IMR-90 (cell line): ENCODE measurements around the gene ELMO1. TPM values are rescaled to one million over a fixed set of nuclear protein-coding genes. Genes with fewer than 3 reads are reported as not detected.
A peak's percentile ranks its signal among the peaks of the same experiment; 100 is the strongest.

ENCODE experiments used
- ATAC-seq: fragments of 200-7000 bp; cut with Tn5 transposase; 2 replicates; pipeline ENCODE4 v1.9.1; 2020; ENCODE audit warnings: low read depth, mild to moderate bottlenecking, moderate library complexity
- BruUV-seq: library from RNA; stranded (reverse); fragments of 400-500 nt; replicated peaks from 2 replicates; lab custom pipeline; 2021; lab: Mats Ljungman, UMichigan
- CTCF ChIA-PET: fragments of 300-600 bp; formaldehyde crosslinking; extraction: SDS; loops from one replicate; lab custom pipeline; 2021; ENCODE audit warnings: antibody characterized with exemption; lab: Yijun Ruan, JAX
- POLR2A ChIA-PET: fragments of 300-600 bp; sonication (Branson Sonifier 250); formaldehyde crosslinking; loops from one replicate; lab custom pipeline; 2022; ENCODE audit warnings: antibody characterized with exemption; ENCODE audit not compliant: unreplicated experiment; lab: Charles Lee
- DNase-seq: peaks from one replicate; pipeline ENCODE4 v3.0.0; 2013
- H2AFZ ChIP-seq: replicated peaks from 2 replicates; pipeline ENCODE3; 2013; ENCODE audit warnings: low read length, mild to moderate bottlenecking; ENCODE audit not compliant: poor library complexity
- H2AK5ac ChIP-seq: 2 replicates; pipeline ENCODE4 v1.6.1; 2013; ENCODE audit warnings: low read depth, low read length, inconsistent platforms
- H2AK9ac ChIP-seq: replicated peaks from 2 replicates; pipeline ENCODE3; 2013; ENCODE audit warnings: mild to moderate bottlenecking, low read depth, low read length, moderate library complexity; ENCODE audit not compliant: poor library complexity
- H2BK120ac ChIP-seq: 2 replicates; pipeline ENCODE4 v1.6.1; 2013; ENCODE audit warnings: low read depth, low read length, inconsistent platforms
- H2BK15ac ChIP-seq: 3 replicates; pipeline ENCODE4 v1.6.1; 2013; ENCODE audit warnings: low read depth, low read length, inconsistent platforms
- H2BK20ac ChIP-seq: 2 replicates; pipeline ENCODE4 v1.6.1; 2013; ENCODE audit warnings: low read depth, mild to moderate bottlenecking, inconsistent platforms, low read length, moderate library complexity
- H2BK5ac ChIP-seq: 2 replicates; pipeline ENCODE4 v1.6.1; 2013; ENCODE audit warnings: mild to moderate bottlenecking, low read depth, low read length, inconsistent platforms; ENCODE audit not compliant: poor library complexity, severe bottlenecking
- H3K14ac ChIP-seq: replicated peaks from 2 replicates; pipeline ENCODE4 v1.6.1; 2013; ENCODE audit warnings: low read depth, low read length, inconsistent platforms
- H3K18ac ChIP-seq: 2 replicates; pipeline ENCODE4 v1.6.1; 2013; ENCODE audit warnings: low read depth, low read length, control low read depth
- H3K23ac ChIP-seq: 2 replicates; pipeline ENCODE4 v1.6.1; 2013; ENCODE audit warnings: low read depth, low read length, inconsistent platforms
- H3K27ac ChIP-seq: 2 replicates; pipeline ENCODE4 v1.5.1; 2013; ENCODE audit warnings: mild to moderate bottlenecking, control low read depth, low read length; ENCODE audit not compliant: insufficient read depth
- H3K27me3 ChIP-seq: 2 replicates; pipeline ENCODE4 v1.6.1; 2013; ENCODE audit warnings: low read length; ENCODE audit not compliant: control insufficient read depth, insufficient read depth
- H3K36me3 ChIP-seq: 2 replicates; pipeline ENCODE4 v1.6.1; 2013; ENCODE audit warnings: low read length, mixed read lengths; ENCODE audit not compliant: control insufficient read depth, insufficient read depth
- H3K4ac ChIP-seq: 2 replicates; pipeline ENCODE4 v1.6.1; 2013; ENCODE audit warnings: low read depth, low read length, inconsistent platforms
- H3K4me1 ChIP-seq: 2 replicates; pipeline ENCODE4 v1.6.1; 2013; ENCODE audit warnings: low read length, mixed read lengths; ENCODE audit not compliant: control insufficient read depth, insufficient read depth
- H3K4me2 ChIP-seq: 2 replicates; pipeline ENCODE4 v1.6.1; 2013; ENCODE audit warnings: low read depth, mild to moderate bottlenecking, control low read depth, low read length, moderate library complexity
- H3K4me3 ChIP-seq: 2 replicates; pipeline ENCODE4 v1.5.1; 2013; ENCODE audit warnings: low read depth, mild to moderate bottlenecking, control low read depth, low read length, moderate library complexity; ENCODE audit not compliant: insufficient read depth
- H3K56ac ChIP-seq: 2 replicates; pipeline ENCODE4 v1.6.1; 2013; ENCODE audit warnings: low read length, inconsistent platforms; ENCODE audit not compliant: insufficient read depth; ENCODE audit errors: extremely low read depth
- H3K79me1 ChIP-seq, 2 experiments: 2 replicates each; pipeline ENCODE4 v1.6.1; 2013; ENCODE audit warnings: low read length in 2 of 2, inconsistent platforms in 1 of 2, low read depth in 1 of 2
- H3K9ac ChIP-seq: 2 replicates; pipeline ENCODE4 v1.6.1; 2013; ENCODE audit warnings: low read depth, low read length, control low read depth
- H3K9me1 ChIP-seq: 2 replicates; pipeline ENCODE4 v1.6.1; 2013; ENCODE audit warnings: low read length, inconsistent platforms; ENCODE audit not compliant: insufficient read depth
- H3K9me3 ChIP-seq: 2 replicates; pipeline ENCODE4 v1.6.1; 2013; ENCODE audit warnings: low read length; ENCODE audit not compliant: control insufficient read depth, insufficient read depth
- H4K20me1 ChIP-seq: 2 replicates; pipeline ENCODE4 v1.6.1; 2013; ENCODE audit warnings: low read length, inconsistent platforms; ENCODE audit not compliant: insufficient read depth
- H4K5ac ChIP-seq: 2 replicates; pipeline ENCODE4 v1.6.1; 2013; ENCODE audit warnings: mild to moderate bottlenecking, low read depth, low read length, control low read depth
- H4K8ac ChIP-seq, 2 experiments: 2 replicates each; pipeline ENCODE4 v1.6.1; 2013; ENCODE audit warnings: low read depth in 2 of 2, low read length in 2 of 2, control low read depth in 1 of 2, inconsistent platforms in 1 of 2
- H4K91ac ChIP-seq: 2 replicates; pipeline ENCODE4 v1.6.1; 2013; ENCODE audit warnings: low read depth, low read length, inconsistent platforms; ENCODE audit not compliant: insufficient read depth
- BHLHE40 ChIP-seq: fragments of 150-350 bp; IDR thresholded peaks from 2 replicates; pipeline ENCODE4 v1.6.1; 2016; ENCODE audit warnings: mild to moderate bottlenecking, low read depth, low read length
- CEBPB ChIP-seq: IDR thresholded peaks from 2 replicates; pipeline ENCODE4 v1.6.1; 2012; ENCODE audit warnings: low read depth, low read length, improper control_type of control experiment
- USF2 ChIP-seq: fragments of 150-350 bp; IDR thresholded peaks from 2 replicates; pipeline ENCODE4 v1.6.1; 2017; ENCODE audit warnings: mild to moderate bottlenecking, antibody characterized with exemption, low read length, low read depth
- WGBS, 2 experiments: methylation state at CpG; one replicate each; pipeline versions ENCODE4 v1.1.5 to v1.1.7; 2013; ENCODE audit warnings: missing lambda C conversion rate in 2 of 2; ENCODE audit not compliant: insufficient read length in 1 of 2; ENCODE audit errors: extremely low coverage in 2 of 2; 5-methylcytosine and 5-hydroxymethylcytosine counted together
- dilution Hi-C: fragments of 300-500 bp; cut with HindIII; formaldehyde crosslinking; loops from one replicate; pipeline ENCODE4 v1.14.3; 2018; ENCODE audit warnings: low sequenced_read_pairs; ENCODE audit not compliant: unreplicated experiment
- in situ Hi-C: fragments of 300-500 bp; cut with MboI; formaldehyde crosslinking; loops from 3 replicates; pipeline ENCODE4 v1.14.3; 2019; ENCODE audit warnings: low sequenced_read_pairs, inconsistent platforms, mixed read lengths
- intact Hi-C: fragments of 100-400 bp; cut with micrococcal nuclease; formaldehyde crosslinking; loops from 2 replicates; pipeline ENCODE4 v1.10.0; 2022
- polyA plus RNA-seq, 3 experiments: library from polyadenylated mRNA; depleted of rRNA; stranded (reverse); fragments of >200 nt; gene quantifications; 2 replicates each; pipeline ENCODE4 v1.2.3, GENCODE V29; 2012; ENCODE audit warnings: low replicate concordance in 1 of 3
- total RNA-seq: library from RNA; depleted of rRNA; stranded (reverse); fragments of >200 nt; gene quantifications from 2 replicates; pipeline ENCODE4 v1.2.3, GENCODE V29; 2012

ELMO1 gene
- total and polyA plus RNA-seq, 2 of the 4 experiments (the other 2 are of a cell fraction), result 0.03 TPM; not detected in 1

GRCh38 chr7:37040330-37040729 is 408.3 kb downstream of the ELMO1 start:
- H3K9ac ChIP-seq, result no peak overlapping the region
- H3K4ac ChIP-seq, result peak overlapping the region; percentile 71
- no peak overlapping the region for H3K23ac ChIP-seq
- in situ Hi-C loops, result no loop called here
- H4K8ac ChIP-seq, result no peak overlapping the region
- H3K9me1 ChIP-seq, result no peaks in the 10 kb centered on the region; the same call in 1 of the 2 replicates
- H3K79me1 ChIP-seq, result no peaks in the 10 kb centered on the region
- H2BK5ac ChIP-seq, result peak overlapping the region; percentile 1
- H3K36me3 ChIP-seq, result no peaks in the 10 kb centered on the region
- POLR2A ChIA-PET, result no interaction called here
- H3K18ac ChIP-seq, result no peak overlapping the region
- H2AFZ ChIP-seq, result no peak overlapping the region
- H2AK9ac ChIP-seq, result no peak overlapping the region
- BruUV-seq, result no TSS peak
- H3K56ac ChIP-seq, result no peak overlapping the region
- TF ChIP-seq BHLHE40, result peak; percentile 90; the same call in 1 of the 2 replicates
- no peak for TF ChIP-seq USF2
- TF ChIP-seq CEBPB, result peak; percentile 39; the same call in 1 of the 2 replicates
- no peak overlapping the region for H3K14ac ChIP-seq
- no peak overlapping the region for H2AK5ac ChIP-seq
- H3K4me3 ChIP-seq, result no peak overlapping the region
- H2BK15ac ChIP-seq, result no peak overlapping the region
- peak overlapping the region; percentile 71; the same call in 1 of the 2 replicates for H2BK120ac ChIP-seq
- no peak overlapping the region for H2BK20ac ChIP-seq
- DNase-seq (peak; percentile 54), ATAC-seq (peak; percentile 88)
- no peak overlapping the region for H4K91ac ChIP-seq
- H3K4me1 ChIP-seq, result no peaks in the 10 kb centered on the region
- no peaks in the 10 kb centered on the region; the same call in 1 of the 2 replicates for H3K27me3 ChIP-seq
- CTCF ChIA-PET, result interaction anchor here (1.0 kb wide), 1 partner anchor 142 kb away, joined by 3 read pairs; no protein-coding TSS in a partner anchor
- no peaks in the 10 kb centered on the region for H4K20me1 ChIP-seq
- intact Hi-C loops, result no loop called here
- H3K4me2 ChIP-seq, result no peak overlapping the region; the same call in 1 of the 2 replicates
- dilution Hi-C loops, result no loop called here
- peaks cover 4% of the 10 kb centered on the region; the same call in 1 of the 2 replicates for H3K9me3 ChIP-seq
- H3K27ac ChIP-seq, result peak overlapping the region; percentile 12; the same call in 1 of the 2 replicates
- WGBS, 2 experiments, result no CpG with 5 or more reads among the region's 4 CpGs
- H4K5ac ChIP-seq, result no peak overlapping the region
